HepG2 (cell line): ENCODE results near the gene ANO6. TPM values are rescaled to one million over a fixed set of nuclear protein-coding genes. Genes with fewer than 3 reads are reported as not detected.

Experiments
- ATAC-seq: fragments of 200-7000 bp; cut with Tn5 transposase; 3 replicates; pipeline ENCODE4 v1.9.1; 2020; ENCODE audit warnings: mild to moderate bottlenecking, moderate library complexity
- BruUV-seq: library from RNA; stranded (reverse); fragments of 400-500 nt; replicated peaks from 2 replicates; lab custom pipeline; 2021; lab: Mats Ljungman, UMichigan
- CTCF ChIA-PET: fragments of 300-600 bp; formaldehyde crosslinking; extraction: SDS; loops from one replicate; lab custom pipeline; 2021; ENCODE audit warnings: low total read pairs, inconsistent platforms, low intra/inter-chr PET ratio; lab: Yijun Ruan, JAX
- POLR2A ChIA-PET: fragments of 350-600 bp; sonication (Branson Sonifier 250); formaldehyde crosslinking; loops from one replicate; lab custom pipeline; 2020; ENCODE audit warnings: antibody characterized with exemption, inconsistent platforms; lab: Yijun Ruan, JAX
- DNase-seq: peaks from one replicate; pipeline ENCODE4 v3.0.0-alpha.2; 2015; ENCODE audit warnings: low spot score
- FAIRE-seq: peaks from 3 replicates; lab custom pipeline; 2011; peaks lifted over from hg19 to GRCh38; lab: Jason Lieb, UNC
- H2AFZ ChIP-seq: one replicate; pipeline ENCODE4 v1.6.1; 2011; ENCODE audit warnings: low read length, inconsistent platforms
- H3K27ac ChIP-seq: fragments of 300-600 bp; 3 replicates; pipeline ENCODE4 v1.8.0; 2011; ENCODE audit warnings: mixed run types, mild to moderate bottlenecking, mixed read lengths, low read length, inconsistent platforms; ENCODE audit not compliant: insufficient read depth; ENCODE audit errors: extremely low read length
- H3K27me3 ChIP-seq, 2 experiments: fragments of 200-600 bp in 1 of 2; 2 replicates in 1 of 2; 3 replicates in 1 of 2; pipeline versions ENCODE4 v1.6.0 to v1.8.0; 2011; ENCODE audit warnings: low read length in 2 of 2, mild to moderate bottlenecking in 2 of 2, moderate library complexity in 2 of 2, inconsistent platforms in 1 of 2; ENCODE audit not compliant: insufficient read depth in 2 of 2, control insufficient read depth in 1 of 2
- H3K36me3 ChIP-seq, 2 experiments: fragments of 200-600 bp in 1 of 2; replicated peaks in 1 of 2; 2 replicates in 1 of 2; 3 replicates in 1 of 2; pipeline versions ENCODE4 v1.5.1 to v1.8.0; 2011; ENCODE audit warnings: low read length in 2 of 2, inconsistent platforms in 1 of 2; ENCODE audit not compliant: insufficient read depth in 2 of 2, control insufficient read depth in 1 of 2
- H3K4me1 ChIP-seq: 2 replicates; pipeline ENCODE4 v1.5.1; 2012; ENCODE audit warnings: low read length, inconsistent platforms; ENCODE audit not compliant: insufficient read depth
- H3K4me2 ChIP-seq: 2 replicates; pipeline ENCODE4 v1.6.0; 2011; ENCODE audit warnings: low read depth, low read length, inconsistent platforms
- H3K4me3 ChIP-seq, 3 experiments: fragments of 200-600 bp in 1 of 3; sonication (generic), shearing (Covaris generic) in 1 of 3; replicated peaks in 1 of 3; 2 replicates each; pipeline ENCODE4 v1.5.1; 2011 to 2016; ENCODE audit warnings: low read length in 3 of 3, inconsistent platforms in 2 of 3, low read depth in 2 of 3, mild to moderate bottlenecking in 2 of 3, control low read depth in 1 of 3, mixed read lengths in 1 of 3; ENCODE audit not compliant: insufficient read depth in 1 of 3
- H3K79me2 ChIP-seq: one replicate; pipeline ENCODE4 v1.6.1; 2011; ENCODE audit warnings: low read length, inconsistent platforms; ENCODE audit not compliant: insufficient read depth
- H3K9ac ChIP-seq: 2 replicates; pipeline ENCODE4 v1.6.0; 2011; ENCODE audit warnings: mild to moderate bottlenecking, low read depth, low read length, inconsistent platforms; ENCODE audit not compliant: insufficient read depth
- H3K9me3 ChIP-seq: 2 replicates; pipeline ENCODE4 v1.5.1; 2012; ENCODE audit warnings: mild to moderate bottlenecking, low read length
- H4K20me1 ChIP-seq: 2 replicates; pipeline ENCODE4 v1.6.0; 2011; ENCODE audit warnings: inconsistent platforms, mild to moderate bottlenecking, low read length, moderate library complexity; ENCODE audit not compliant: insufficient read depth
- AKAP8 ChIP-seq: sonication (generic); formaldehyde crosslinking; IDR thresholded peaks from 2 replicates; pipeline ENCODE4 v1.5.1; 2020; ENCODE audit warnings: mild to moderate bottlenecking, missing genetic modification reagents
- CBX1 ChIP-seq: IDR thresholded peaks from one replicate; pipeline ENCODE4 v1.6.1; 2016; ENCODE audit warnings: antibody characterized with exemption, low read depth
- CCAR2 ChIP-seq: fragments of 200-400 bp; formaldehyde crosslinking; optimal IDR thresholded peaks from 2 replicates; pipeline ENCODE3; 2018; ENCODE audit warnings: low read depth, mild to moderate bottlenecking, low read length, moderate library complexity
- HMG20B ChIP-seq: conservative IDR thresholded peaks from 2 replicates; pipeline ENCODE4 v1.6.1; 2016; ENCODE audit warnings: missing genetic modification reagents, missing compliant biosample characterization
- HNF4A ChIP-seq: sonication (generic); formaldehyde crosslinking; IDR thresholded peaks from 2 replicates; pipeline ENCODE4 v1.4.0; 2020; ENCODE audit warnings: missing genetic modification reagents
- KAT2B ChIP-seq: fragments of 150-350 bp; IDR thresholded peaks from 2 replicates; pipeline ENCODE4 v1.6.1; 2014; ENCODE audit warnings: low read depth, low read length, borderline replicate concordance
- KDM1A ChIP-seq: IDR thresholded peaks from 2 replicates; pipeline ENCODE4 v1.6.1; 2016; ENCODE audit warnings: missing compliant biosample characterization
- MYC ChIP-seq: sonication (generic); formaldehyde crosslinking; IDR thresholded peaks from 2 replicates; pipeline ENCODE4 v1.9.0; 2021; ENCODE audit warnings: missing genetic modification reagents, borderline replicate concordance
- NR1H2 ChIP-seq: sonication (generic); formaldehyde crosslinking; IDR thresholded peaks from 2 replicates; pipeline ENCODE4 v1.8.1; 2022; ENCODE audit warnings: low read depth, missing genetic modification reagents, borderline replicate concordance
- ONECUT2 ChIP-seq: sonication (generic); formaldehyde crosslinking; IDR thresholded peaks from 2 replicates; pipeline ENCODE4 v1.4.0; 2020; ENCODE audit warnings: missing genetic modification reagents
- SMYD3 ChIP-seq: sonication (generic); formaldehyde crosslinking; IDR thresholded peaks from 2 replicates; pipeline ENCODE4 v1.8.1; 2023; ENCODE audit warnings: mild to moderate bottlenecking, missing genetic modification reagents
- ZMYM3 ChIP-seq: sonication (generic); formaldehyde crosslinking; IDR thresholded peaks from 2 replicates; pipeline ENCODE4 v1.5.1; 2020; ENCODE audit warnings: mild to moderate bottlenecking, missing genetic modification reagents
- ZNF44 ChIP-seq: sonication (generic); formaldehyde crosslinking; IDR thresholded peaks from 2 replicates; pipeline ENCODE4 v1.5.1; 2020; ENCODE audit warnings: mild to moderate bottlenecking, missing genetic modification reagents
- ZNF850 ChIP-seq: sonication (generic); formaldehyde crosslinking; conservative IDR thresholded peaks from 2 replicates; pipeline ENCODE4 v1.9.0; 2021; ENCODE audit warnings: mild to moderate bottlenecking, missing genetic modification reagents
- ZSCAN20 ChIP-seq: sonication (generic); formaldehyde crosslinking; IDR thresholded peaks from 2 replicates; pipeline ENCODE4 v1.4.0; 2020; ENCODE audit warnings: missing genetic modification reagents, mild to moderate bottlenecking, borderline replicate concordance
- ZSCAN30 ChIP-seq: sonication (generic); formaldehyde crosslinking; IDR thresholded peaks from 2 replicates; pipeline ENCODE4 v1.5.0; 2020; ENCODE audit warnings: mild to moderate bottlenecking, missing genetic modification reagents
- WGBS: methylation state at CpG from one replicate; pipeline ENCODE4 v1.1.6; 2017; ENCODE audit warnings: low lambda C conversion rate; 5-methylcytosine and 5-hydroxymethylcytosine counted together
- in situ Hi-C: cut with HindIII; loops from 2 replicates; pipeline ENCODE4 v1.10.0; 2017; ENCODE audit warnings: low pct_unique_long_range_greater_than_20kb; ENCODE audit not compliant: extremely low pct_ligation_motif_present
- intact Hi-C: fragments of 100-400 bp; cut with micrococcal nuclease; formaldehyde crosslinking; loops from one replicate; pipeline ENCODE4 v1.10.0; 2022; ENCODE audit not compliant: unreplicated experiment
- polyA plus RNA-seq, 8 experiments: library from polyadenylated mRNA; depleted of rRNA in 3 of 8; stranded (reverse) in 7 of 8; unstranded in 1 of 8; fragments of >200 nt; fragmentation: Illumina TruSeq in 4 of 8; extraction: Trizol in 4 of 8; gene quantifications; 2 replicates each; pipeline versions ENCODE4 v1.2.1 to v1.2.3, GENCODE V29; 2011 to 2016; ENCODE audit warnings: low read depth in 4 of 8, missing spikeins in 1 of 8, mixed read lengths in 1 of 8; ENCODE audit not compliant: insufficient read depth in 1 of 8
- total RNA-seq, 5 experiments: library from RNA; depleted of rRNA; stranded (reverse); fragments of >200 nt; fragmentation: Illumina TruSeq; extraction: Trizol; gene quantifications; 2 replicates each; pipeline ENCODE4 v1.2.3, GENCODE V29; 2016; ENCODE audit warnings: low read depth in 1 of 5
- TF ChIP-seq, protein P1 (sequence below): sonication (generic); formaldehyde crosslinking; IDR thresholded peaks from 2 replicates; pipeline ENCODE4 v1.4.0; 2020; ENCODE audit warnings: missing genetic modification reagents, borderline replicate concordance
- TF ChIP-seq, protein P2 (sequence below): sonication (generic); formaldehyde crosslinking; IDR thresholded peaks from 2 replicates; pipeline ENCODE4 v1.9.0; 2021; ENCODE audit warnings: missing genetic modification reagents, borderline replicate concordance
- TF ChIP-seq, protein P3 (sequence below): sonication (generic); formaldehyde crosslinking; IDR thresholded peaks from 2 replicates; pipeline ENCODE4 v1.5.0; 2020; ENCODE audit warnings: missing genetic modification reagents

The ANO6 gene
- total and polyA plus RNA-seq, 2 of the 13 experiments (the other 11 are each of a cell fraction or from before 2014, with no cell fraction given), result 37.8 to 57.1 TPM

DNA sequence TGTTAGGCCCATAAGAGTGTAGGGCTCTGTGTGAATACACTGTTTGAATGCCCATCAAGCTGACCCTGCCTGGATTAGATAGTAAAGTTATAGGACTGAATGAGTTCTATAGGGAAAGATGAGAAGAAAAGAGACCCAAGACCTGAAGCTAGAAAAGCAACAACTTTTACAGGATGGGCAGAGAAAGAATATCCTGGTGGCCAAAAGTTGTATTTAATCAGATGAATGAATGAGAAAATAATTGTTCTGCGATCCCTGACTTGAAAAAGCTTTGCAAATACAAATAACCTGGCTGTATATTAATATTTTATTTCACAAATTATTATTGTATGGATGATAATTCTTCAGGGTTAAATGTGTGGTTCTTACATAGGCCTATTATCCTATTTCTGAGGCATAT, 2.8 kb upstream of the ANO6 start:
- Histone ChIP-seq H3K9ac (no peak overlapping the region), H3K9me3 (no peaks in the 10 kb centered on the region), H3K27me3 (no peaks in the 10 kb centered on the region; a peak in 1 of 5 replicates), H2AFZ (no peak overlapping the region), H3K4me2 (no peak overlapping the region), H3K4me1 (peaks cover 29% of the 10 kb centered on the region), H4K20me1 (0 out of 2 replicates have a peak, but pooled peaks cover 4% of the 10 kb centered on the region), H3K79me2 (peaks cover 17% of the 10 kb centered on the region), H3K27ac (no peak overlapping the region)
- 94% methylated on average over 1 of the region's 1 CpG for WGBS
- intact Hi-C loops, result no loop called here
- no TSS peak for BruUV-seq
- no peak for DNase-seq
- POLR2A ChIA-PET, result no interaction called here
- in situ Hi-C loops, result no loop called here
- ATAC-seq, result no peak
- TF ChIP-seq ZNF44 (CRISPR knock-in tag) (no peak), HNF4A (no peak), MYC (CRISPR knock-in tag) (no peak), ZSCAN20 (no peak), CBX1 (no peak), ZMYM3 (CRISPR knock-in tag) (no peak), ZSCAN30 (CRISPR knock-in tag) (no peak), KAT2B (no peak), KDM1A (CRISPR knock-in tag) (no peak), NR1H2 (no peak), ONECUT2 (CRISPR knock-in tag) (no peak), ZNF850 (CRISPR knock-in tag) (no peak), SMYD3 (CRISPR knock-in tag) (no peak), HMG20B (CRISPR knock-in tag) (no peak), CCAR2 (no peak), AKAP8 (CRISPR knock-in tag) (no peak)
- TF ChIP-seq, protein P1, sequence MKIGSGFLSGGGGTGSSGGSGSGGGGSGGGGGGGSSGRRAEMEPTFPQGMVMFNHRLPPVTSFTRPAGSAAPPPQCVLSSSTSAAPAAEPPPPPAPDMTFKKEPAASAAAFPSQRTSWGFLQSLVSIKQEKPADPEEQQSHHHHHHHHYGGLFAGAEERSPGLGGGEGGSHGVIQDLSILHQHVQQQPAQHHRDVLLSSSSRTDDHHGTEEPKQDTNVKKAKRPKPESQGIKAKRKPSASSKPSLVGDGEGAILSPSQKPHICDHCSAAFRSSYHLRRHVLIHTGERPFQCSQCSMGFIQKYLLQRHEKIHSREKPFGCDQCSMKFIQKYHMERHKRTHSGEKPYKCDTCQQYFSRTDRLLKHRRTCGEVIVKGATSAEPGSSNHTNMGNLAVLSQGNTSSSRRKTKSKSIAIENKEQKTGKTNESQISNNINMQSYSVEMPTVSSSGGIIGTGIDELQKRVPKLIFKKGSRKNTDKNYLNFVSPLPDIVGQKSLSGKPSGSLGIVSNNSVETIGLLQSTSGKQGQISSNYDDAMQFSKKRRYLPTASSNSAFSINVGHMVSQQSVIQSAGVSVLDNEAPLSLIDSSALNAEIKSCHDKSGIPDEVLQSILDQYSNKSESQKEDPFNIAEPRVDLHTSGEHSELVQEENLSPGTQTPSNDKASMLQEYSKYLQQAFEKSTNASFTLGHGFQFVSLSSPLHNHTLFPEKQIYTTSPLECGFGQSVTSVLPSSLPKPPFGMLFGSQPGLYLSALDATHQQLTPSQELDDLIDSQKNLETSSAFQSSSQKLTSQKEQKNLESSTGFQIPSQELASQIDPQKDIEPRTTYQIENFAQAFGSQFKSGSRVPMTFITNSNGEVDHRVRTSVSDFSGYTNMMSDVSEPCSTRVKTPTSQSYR, result no peak
- TF ChIP-seq, protein P2, sequence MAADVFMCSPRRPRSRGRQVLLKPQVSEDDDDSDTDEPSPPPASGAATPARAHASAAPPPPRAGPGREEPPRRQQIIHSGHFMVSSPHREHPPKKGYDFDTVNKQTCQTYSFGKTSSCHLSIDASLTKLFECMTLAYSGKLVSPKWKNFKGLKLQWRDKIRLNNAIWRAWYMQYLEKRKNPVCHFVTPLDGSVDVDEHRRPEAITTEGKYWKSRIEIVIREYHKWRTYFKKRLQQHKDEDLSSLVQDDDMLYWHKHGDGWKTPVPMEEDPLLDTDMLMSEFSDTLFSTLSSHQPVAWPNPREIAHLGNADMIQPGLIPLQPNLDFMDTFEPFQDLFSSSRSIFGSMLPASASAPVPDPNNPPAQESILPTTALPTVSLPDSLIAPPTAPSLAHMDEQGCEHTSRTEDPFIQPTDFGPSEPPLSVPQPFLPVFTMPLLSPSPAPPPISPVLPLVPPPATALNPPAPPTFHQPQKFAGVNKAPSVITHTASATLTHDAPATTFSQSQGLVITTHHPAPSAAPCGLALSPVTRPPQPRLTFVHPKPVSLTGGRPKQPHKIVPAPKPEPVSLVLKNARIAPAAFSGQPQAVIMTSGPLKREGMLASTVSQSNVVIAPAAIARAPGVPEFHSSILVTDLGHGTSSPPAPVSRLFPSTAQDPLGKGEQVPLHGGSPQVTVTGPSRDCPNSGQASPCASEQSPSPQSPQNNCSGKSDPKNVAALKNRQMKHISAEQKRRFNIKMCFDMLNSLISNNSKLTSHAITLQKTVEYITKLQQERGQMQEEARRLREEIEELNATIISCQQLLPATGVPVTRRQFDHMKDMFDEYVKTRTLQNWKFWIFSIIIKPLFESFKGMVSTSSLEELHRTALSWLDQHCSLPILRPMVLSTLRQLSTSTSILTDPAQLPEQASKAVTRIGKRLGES (CRISPR knock-in tag), result no peak
- TF ChIP-seq, protein P3, sequence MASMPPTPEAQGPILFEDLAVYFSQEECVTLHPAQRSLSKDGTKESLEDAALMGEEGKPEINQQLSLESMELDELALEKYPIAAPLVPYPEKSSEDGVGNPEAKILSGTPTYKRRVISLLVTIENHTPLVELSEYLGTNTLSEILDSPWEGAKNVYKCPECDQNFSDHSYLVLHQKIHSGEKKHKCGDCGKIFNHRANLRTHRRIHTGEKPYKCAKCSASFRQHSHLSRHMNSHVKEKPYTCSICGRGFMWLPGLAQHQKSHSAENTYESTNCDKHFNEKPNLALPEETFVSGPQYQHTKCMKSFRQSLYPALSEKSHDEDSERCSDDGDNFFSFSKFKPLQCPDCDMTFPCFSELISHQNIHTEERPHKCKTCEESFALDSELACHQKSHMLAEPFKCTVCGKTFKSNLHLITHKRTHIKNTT (CRISPR knock-in tag), result no peak
- TF ChIP-seq, all 625 proteins: peak for 0
- FAIRE-seq, result no peak
- H3K4me3 ChIP-seq, result no peak overlapping the region
- CTCF ChIA-PET, result no interaction called here
- H3K36me3 ChIP-seq, result no peaks in the 10 kb centered on the region
